Neuron (in vitro differentiated cells): Measurements from ENCODE around the gene C12orf42.

ENCODE experiments used
- H2AFZ ChIP-seq: one replicate; pipeline ENCODE4 v1.6.1; 2013; ENCODE audit warnings: low read depth, mild to moderate bottlenecking, inconsistent platforms, low read length, moderate library complexity
- H3K27me3 ChIP-seq: one replicate; pipeline ENCODE4 v1.6.1; 2013; ENCODE audit warnings: low read length; ENCODE audit not compliant: insufficient read depth
- H3K36me3 ChIP-seq: one replicate; pipeline ENCODE4 v1.6.1; 2013; ENCODE audit warnings: low read length; ENCODE audit not compliant: insufficient read depth
- H3K4me1 ChIP-seq: one replicate; pipeline ENCODE4 v1.6.1; 2013; ENCODE audit warnings: low read length; ENCODE audit not compliant: insufficient read depth
- H3K4me3 ChIP-seq: 2 replicates; pipeline ENCODE4 v1.5.1; 2013; ENCODE audit warnings: mild to moderate bottlenecking, low read length, moderate library complexity
- H3K9me3 ChIP-seq: one replicate; pipeline ENCODE4 v1.6.1; 2013; ENCODE audit warnings: low read length

C12orf42 gene

DNA sequence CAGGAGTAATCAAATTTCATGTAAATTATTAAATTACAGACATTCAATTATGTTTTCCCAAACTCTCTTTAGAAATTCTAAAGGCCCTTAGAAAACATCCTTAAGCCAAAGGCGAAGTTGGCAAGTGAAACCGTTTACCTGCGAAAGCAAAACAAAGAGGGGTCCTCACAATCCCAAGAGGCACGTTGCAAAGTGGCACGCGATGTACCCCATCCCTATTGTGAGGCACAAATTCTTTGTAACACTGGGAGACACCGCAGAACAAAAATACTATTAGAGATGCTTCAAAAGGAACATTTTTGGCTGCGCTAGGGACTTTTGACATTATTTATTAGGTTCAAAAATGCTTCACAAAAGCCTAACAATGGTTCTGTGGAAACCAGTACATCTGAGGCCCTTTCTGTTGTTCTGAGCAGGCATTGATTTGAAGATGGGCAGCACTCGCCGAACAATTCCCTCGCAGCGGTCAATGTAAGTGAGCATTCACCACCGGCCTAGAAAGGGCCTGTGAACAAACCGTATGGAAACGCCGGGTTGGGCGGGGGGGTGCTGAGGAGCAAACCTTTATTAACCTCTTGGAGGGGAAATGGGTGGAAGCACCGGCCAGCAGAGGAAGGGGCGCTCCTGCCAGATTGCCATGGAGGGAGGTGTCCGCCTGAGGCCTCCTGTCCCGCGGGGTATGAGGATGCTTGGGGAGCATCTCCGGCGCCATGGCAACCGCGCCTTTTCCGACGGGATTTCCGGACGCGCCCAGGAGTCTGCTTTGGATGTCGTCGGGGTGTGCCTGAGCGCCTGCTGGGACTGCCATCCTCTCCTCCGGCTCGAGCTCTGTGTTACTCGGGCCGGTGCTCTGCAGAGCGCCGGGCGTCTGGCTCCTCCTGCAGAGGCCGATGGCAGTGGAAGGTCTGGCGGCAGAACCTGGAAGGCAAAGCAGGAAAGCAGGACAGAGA, 193.9 kb downstream of the C12orf42 start:
- H2AFZ ChIP-seq: no peak overlapping the region
- no peaks in the 10 kb centered on the region for H3K9me3 ChIP-seq
- no peaks in the 10 kb centered on the region for H3K36me3 ChIP-seq
- H3K27me3 ChIP-seq: peaks cover 11% of the 10 kb centered on the region
- H3K4me1 ChIP-seq: peaks cover 17% of the 10 kb centered on the region
- no peak overlapping the region for H3K4me3 ChIP-seq

DNA sequence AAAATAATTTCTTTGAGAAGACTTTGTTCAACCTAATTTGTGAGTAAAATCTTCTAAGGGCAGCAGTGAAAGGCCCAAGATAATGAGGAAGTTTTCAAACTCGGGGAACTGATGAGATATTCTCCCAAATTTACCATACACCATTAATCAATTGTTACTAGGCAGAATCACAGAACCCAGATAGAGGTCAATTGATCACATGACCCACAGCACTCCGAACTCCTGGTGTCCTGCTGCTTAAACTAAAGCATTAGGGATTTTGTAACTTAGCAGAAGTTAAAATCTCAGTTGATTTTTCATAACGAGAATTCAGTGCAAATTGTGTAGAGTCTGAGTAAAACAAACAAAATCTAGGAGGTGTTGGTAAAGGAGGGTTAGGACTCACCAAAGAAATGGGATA, 207.8 kb downstream of the C12orf42 start:
- H2AFZ ChIP-seq: no peak overlapping the region
- no peaks in the 10 kb centered on the region for H3K9me3 ChIP-seq
- no peaks in the 10 kb centered on the region for H3K27me3 ChIP-seq
- no peaks in the 10 kb centered on the region for H3K36me3 ChIP-seq
- no peaks in the 10 kb centered on the region for H3K4me1 ChIP-seq
- no peak overlapping the region for H3K4me3 ChIP-seq

DNA sequence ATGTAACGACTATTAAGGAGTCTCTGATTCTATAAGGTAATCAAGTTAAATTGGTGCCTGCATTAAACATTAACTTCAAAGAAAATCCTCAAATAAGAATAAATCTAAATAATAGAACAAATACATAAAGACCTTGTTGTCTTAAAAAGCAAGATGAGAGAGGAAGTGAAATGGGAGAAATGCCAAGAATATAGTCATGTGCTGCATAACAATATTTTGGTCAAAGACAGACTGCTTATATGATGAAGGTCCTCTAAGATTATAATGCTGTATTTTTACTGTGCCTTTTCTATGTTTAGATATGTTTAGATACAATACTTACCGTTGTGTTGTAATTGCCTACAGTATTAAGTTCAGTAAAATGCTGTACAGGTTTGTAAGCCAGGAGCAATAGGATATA, 213.6 kb downstream of the C12orf42 start:
- H3K9me3 ChIP-seq: no peaks in the 10 kb centered on the region
- no peaks in the 10 kb centered on the region for H3K36me3 ChIP-seq
- no peaks in the 10 kb centered on the region for H3K4me1 ChIP-seq
- no peak overlapping the region for H2AFZ ChIP-seq
- H3K27me3 ChIP-seq: no peaks in the 10 kb centered on the region
- H3K4me3 ChIP-seq: no peak overlapping the region

DNA sequence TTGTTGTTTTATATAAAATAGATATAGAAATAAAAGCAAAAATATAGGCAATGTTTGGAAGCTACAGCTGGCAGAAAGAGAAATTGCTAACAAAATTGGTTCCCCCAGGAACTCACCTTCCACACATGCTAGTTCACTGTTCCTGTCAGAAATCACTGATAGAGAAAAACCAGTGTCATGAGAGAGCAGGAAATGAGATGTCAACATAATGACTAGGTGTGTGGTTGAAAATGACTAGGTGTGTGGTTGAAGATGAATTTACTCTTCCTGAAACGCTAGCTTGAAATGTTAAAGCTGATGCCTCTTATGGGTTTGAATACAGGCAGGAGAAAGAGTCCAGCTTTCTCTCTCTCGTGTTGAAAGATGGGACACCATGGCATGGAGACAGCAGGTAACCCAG, 216.3 kb downstream of the C12orf42 start:
- Histone ChIP-seq H3K9me3 (no peaks in the 10 kb centered on the region), H3K36me3 (no peaks in the 10 kb centered on the region), H3K4me3 (no peak overlapping the region)

GRCh38 chr12:103278329-103278728, 217.4 kb downstream of the C12orf42 start:
- Histone ChIP-seq H3K9me3 (no peaks in the 10 kb centered on the region), H3K4me3 (no peak overlapping the region), H2AFZ (no peak overlapping the region), H3K27me3 (no peaks in the 10 kb centered on the region), H3K36me3 (no peaks in the 10 kb centered on the region), H3K4me1 (no peaks in the 10 kb centered on the region)

More for the DNA sequence above, 216.3 kb downstream of the C12orf42 start:
- Histone ChIP-seq H3K4me1 (no peaks in the 10 kb centered on the region), H2AFZ (no peak overlapping the region), H3K27me3 (no peaks in the 10 kb centered on the region)

DNA sequence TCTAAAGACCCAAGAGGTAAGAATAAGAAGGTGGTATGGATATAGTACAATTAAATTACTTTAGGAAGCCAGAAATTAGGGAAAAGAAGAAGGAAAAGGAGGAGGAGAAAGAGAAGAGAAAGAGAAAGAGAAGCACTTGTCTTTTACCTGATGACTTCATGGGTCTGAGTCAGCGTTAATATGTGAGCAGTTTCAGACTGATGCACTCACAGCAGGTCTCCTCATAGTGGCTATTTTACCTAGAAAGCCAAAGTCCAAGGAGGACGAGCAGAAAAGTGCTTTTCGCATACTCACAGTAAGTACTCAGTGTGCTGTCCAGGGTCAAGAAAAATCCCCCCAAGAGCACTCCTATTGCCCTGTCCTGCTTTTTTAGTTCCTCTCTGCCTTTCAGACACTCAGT, 222.1 kb downstream of the C12orf42 start:
- Histone ChIP-seq H3K27me3 (no peaks in the 10 kb centered on the region), H3K4me3 (no peak overlapping the region)

GRCh38 chr12:103272949-103273348, 222.8 kb downstream of the C12orf42 start:
- no peaks in the 10 kb centered on the region for H3K4me1 ChIP-seq
- H3K9me3 ChIP-seq: no peaks in the 10 kb centered on the region
- H3K4me3 ChIP-seq: no peak overlapping the region
- H3K27me3 ChIP-seq: no peaks in the 10 kb centered on the region
- no peaks in the 10 kb centered on the region for H3K36me3 ChIP-seq
- no peak overlapping the region for H2AFZ ChIP-seq

More for the DNA sequence above, 222.1 kb downstream of the C12orf42 start:
- no peak overlapping the region for H2AFZ ChIP-seq
- no peaks in the 10 kb centered on the region for H3K4me1 ChIP-seq
- no peaks in the 10 kb centered on the region for H3K9me3 ChIP-seq
- H3K36me3 ChIP-seq: no peaks in the 10 kb centered on the region

GRCh38 chr12:103269946-103270345, 225.8 kb downstream of the C12orf42 start:
- Histone ChIP-seq H3K4me1 (no peaks in the 10 kb centered on the region), H3K36me3 (no peaks in the 10 kb centered on the region), H2AFZ (no peak overlapping the region), H3K9me3 (no peaks in the 10 kb centered on the region), H3K27me3 (no peaks in the 10 kb centered on the region), H3K4me3 (no peak overlapping the region)

DNA sequence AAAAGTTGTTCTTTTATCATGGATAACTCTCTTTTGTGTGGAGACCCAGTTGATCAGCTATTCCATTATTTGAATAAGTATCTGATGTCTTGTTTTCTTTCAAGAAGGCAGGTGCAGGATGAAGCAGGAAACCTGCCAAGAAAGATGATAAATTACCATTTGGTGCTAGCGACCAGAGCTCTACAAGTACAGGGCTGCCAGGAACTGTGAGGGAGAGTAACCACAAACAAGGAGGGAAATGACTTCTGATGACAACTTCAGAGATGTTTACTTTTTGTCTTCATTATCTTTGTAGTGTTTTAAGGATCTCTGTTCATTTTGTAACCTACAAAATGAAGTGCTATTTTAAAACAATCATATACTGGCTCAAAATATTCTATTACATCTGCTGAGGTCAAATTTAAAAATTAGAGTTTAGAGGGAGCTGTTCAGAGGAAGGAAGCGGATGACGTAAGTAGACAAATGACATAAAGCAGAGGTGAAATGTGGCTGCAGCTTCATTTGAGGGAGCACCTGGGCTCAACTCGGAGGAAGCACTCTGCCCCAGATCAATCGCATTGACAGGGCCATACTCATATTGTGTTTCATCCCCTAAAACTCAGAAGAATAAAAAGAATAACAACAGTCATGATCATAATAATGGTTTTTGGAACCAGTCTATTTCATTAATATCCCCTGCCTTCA, 226.8 kb downstream of the C12orf42 start:
- Histone ChIP-seq H3K4me3 (no peak overlapping the region), H3K27me3 (no peaks in the 10 kb centered on the region), H2AFZ (no peak overlapping the region), H3K9me3 (no peaks in the 10 kb centered on the region), H3K36me3 (no peaks in the 10 kb centered on the region), H3K4me1 (no peaks in the 10 kb centered on the region)

DNA sequence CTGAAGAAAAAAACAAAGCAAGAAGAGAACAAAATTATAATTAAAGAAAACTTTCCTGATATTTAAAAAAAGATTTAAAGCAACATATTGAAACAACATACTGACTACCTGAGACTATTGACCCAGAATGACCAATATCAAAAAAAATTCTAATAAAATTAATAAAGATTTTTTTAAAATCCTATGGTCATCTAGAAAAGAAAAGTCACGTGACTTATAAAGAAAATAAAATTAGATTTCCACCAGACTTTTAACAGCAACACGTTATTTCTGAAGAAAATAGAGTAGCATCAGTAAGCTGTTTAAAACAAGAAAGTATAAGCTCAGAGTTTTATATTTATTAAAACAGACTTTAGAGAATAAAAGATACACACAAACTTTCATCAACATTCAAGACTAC, 238.0 kb downstream of the C12orf42 start:
- no peaks in the 10 kb centered on the region for H3K9me3 ChIP-seq
- no peaks in the 10 kb centered on the region for H3K36me3 ChIP-seq
- no peaks in the 10 kb centered on the region for H3K27me3 ChIP-seq
- no peak overlapping the region for H2AFZ ChIP-seq
- no peaks in the 10 kb centered on the region for H3K4me1 ChIP-seq
- no peak overlapping the region for H3K4me3 ChIP-seq
